ENCODE results near the gene CPNE1. TPM values are rescaled to one million over a fixed set of nuclear protein-coding genes. Genes with fewer than 3 reads are reported as not detected.

CPNE1 gene
- total RNA-seq, 1 experiment from 2014 or later, result 333 TPM

Other genes starting within 250 kb of the CPNE1 start
- not detected for gene GDF5, start 226.7 kb downstream of the CPNE1 start, total RNA-seq (2021; ENCODE audit: unreplicated experiment)
- 42.3 TPM for gene CEP250, start 209.3 kb downstream of the CPNE1 start, total RNA-seq (2021; ENCODE audit: unreplicated experiment)
- not detected for gene C20orf173, start 135.2 kb downstream of the CPNE1 start, total RNA-seq (2021; ENCODE audit: unreplicated experiment)
- gene ERGIC3, start 122.8 kb downstream of the CPNE1 start, total RNA-seq (2021; ENCODE audit: unreplicated experiment), result 229 TPM
- 6.2 TPM for gene SPAG4, start 49.1 kb downstream of the CPNE1 start, total RNA-seq (2021; ENCODE audit: unreplicated experiment)
- gene RBM12, start within 50 bp of the CPNE1 start, total RNA-seq (2021; ENCODE audit: unreplicated experiment), result 110 TPM
- 33.9 TPM for gene NFS1, start 34.5 kb upstream of the CPNE1 start, total RNA-seq (2021; ENCODE audit: unreplicated experiment)
- gene ROMO1, start 34.5 kb upstream of the CPNE1 start, total RNA-seq (2021; ENCODE audit: unreplicated experiment), result 167 TPM
- 234 TPM for gene RBM39, start 77.4 kb upstream of the CPNE1 start, total RNA-seq (2021; ENCODE audit: unreplicated experiment)
- 40.8 TPM for gene PHF20, start 107.1 kb upstream of the CPNE1 start, total RNA-seq (2021; ENCODE audit: unreplicated experiment)

Measured in HCT116 (cell line).